Naive thymus-derived CD4-positive, alpha-beta T cell (primary cell): Measurements from ENCODE around the gene PEX7. TPM values are rescaled to one million over a fixed set of nuclear protein-coding genes. Genes with fewer than 3 reads are reported as not detected.
"Not testable (repeated sequence)": the region's sequence is repeated elsewhere in the genome, so short reads cannot be mapped to it uniquely, and the experiment has no call there.

Experiments used
- ATAC-seq: fragments of 150-1000 bp; cut with Tn5 transposase; 2 replicates; pipeline ENCODE4 v1.10.0; 2021; ENCODE audit warnings: mild to moderate bottlenecking, moderate library complexity
- CTCF ChIA-PET: fragments of 350-600 bp; sonication (Branson Sonifier 250); formaldehyde crosslinking; loops from one replicate; lab custom pipeline; 2021; ENCODE audit warnings: antibody characterized with exemption; lab: Charles Lee
- POLR2A ChIA-PET: fragments of 350-600 bp; sonication (Branson Sonifier 250); formaldehyde crosslinking; loops from one replicate; lab custom pipeline; 2021; ENCODE audit warnings: antibody characterized with exemption, inconsistent platforms; lab: Charles Lee
- DNase-seq, 9 donors: peaks; one replicate each; pipeline versions ENCODE4 v3.0.0 to v3.0.0-alpha.2; 2020 to 2022; ENCODE audit warnings: mixed read lengths in 1 of 9
- H3K27ac ChIP-seq: one replicate; pipeline ENCODE4 v1.7.0; 2013; ENCODE audit warnings: mild to moderate bottlenecking, low read depth, low read length, moderate library complexity
- H3K27me3 ChIP-seq, 2 donors: one replicate each; pipeline ENCODE4 v1.7.0; 2013; ENCODE audit warnings: low read length in 2 of 2, mild to moderate bottlenecking in 2 of 2, moderate library complexity in 2 of 2; ENCODE audit not compliant: control insufficient read depth in 2 of 2, insufficient read depth in 2 of 2
- H3K36me3 ChIP-seq, 3 experiments: 1 replicate in 2 of 3; 2 replicates in 1 of 3; pipeline ENCODE4 v1.7.0; 2013; ENCODE audit warnings: low read length in 3 of 3, mild to moderate bottlenecking in 3 of 3, moderate library complexity in 1 of 3; ENCODE audit not compliant: insufficient read depth in 3 of 3, control insufficient read depth in 2 of 3
- H3K4me1 ChIP-seq, 2 donors: one replicate each; pipeline ENCODE4 v1.7.0; 2013; ENCODE audit warnings: low read length in 2 of 2, mild to moderate bottlenecking in 2 of 2, moderate library complexity in 1 of 2; ENCODE audit not compliant: control insufficient read depth in 2 of 2, insufficient read depth in 2 of 2
- H3K4me3 ChIP-seq: 2 replicates; pipeline ENCODE4 v1.7.0; 2013; ENCODE audit warnings: mild to moderate bottlenecking, low read length
- H3K9me3 ChIP-seq, 3 experiments: 1 replicate in 2 of 3; 2 replicates in 1 of 3; pipeline ENCODE4 v1.7.0; 2013; ENCODE audit warnings: low read length in 3 of 3; ENCODE audit not compliant: control insufficient read depth in 2 of 3
- H3K27ac Mint-ChIP-seq, 9 donors: one replicate each; pipeline ENCODE4 v1.8.0; 2020 to 2022; ENCODE audit warnings: mixed read lengths in 9 of 9, mild to moderate bottlenecking in 8 of 9, moderate library complexity in 5 of 9, inconsistent platforms in 2 of 9
- H3K27me3 Mint-ChIP-seq, 5 donors: one replicate each; pipeline ENCODE4 v1.8.0; 2021 to 2022; ENCODE audit warnings: mixed read lengths in 5 of 5, mild to moderate bottlenecking in 1 of 5
- H3K36me3 Mint-ChIP-seq, 5 donors: one replicate each; pipeline ENCODE4 v1.8.0; 2020 to 2022; ENCODE audit warnings: mixed read lengths in 5 of 5, mild to moderate bottlenecking in 3 of 5, inconsistent platforms in 1 of 5
- H3K4me1 Mint-ChIP-seq, 7 donors: one replicate each; pipeline ENCODE4 v1.8.0; 2020 to 2022; ENCODE audit warnings: mixed read lengths in 7 of 7, mild to moderate bottlenecking in 3 of 7, inconsistent platforms in 1 of 7
- H3K4me3 Mint-ChIP-seq, 10 donors: one replicate each; pipeline ENCODE4 v1.8.0; 2020 to 2022; ENCODE audit warnings: mild to moderate bottlenecking in 10 of 10, mixed read lengths in 10 of 10, moderate library complexity in 6 of 10, inconsistent platforms in 2 of 10
- H3K9me3 Mint-ChIP-seq, 11 donors: one replicate each; pipeline ENCODE4 v1.8.0; 2020 to 2022; ENCODE audit warnings: mixed read lengths in 11 of 11, mild to moderate bottlenecking in 4 of 11, inconsistent platforms in 1 of 11, moderate library complexity in 1 of 11
- intact Hi-C, 2 donors: fragments of 100-400 bp; cut with micrococcal nuclease; formaldehyde crosslinking; loops; one replicate each; pipeline ENCODE4 v1.15.1; 2023
- polyA plus RNA-seq, 2 donors: library from polyadenylated mRNA; unstranded; fragments of 300-500 nt; fragmentation: Illumina TruSeq; gene quantifications; one replicate each; pipeline ENCODE4 v1.2.3, GENCODE V29; 2021
- total RNA-seq, 6 experiments: library from RNA in 5 of 6; stranded (reverse) in 5 of 6; gene quantifications; 1 replicate in 5 of 6; 2 replicates in 1 of 6; pipeline ENCODE4 v1.2.3 and lab custom pipeline; 2021 to 2026

The PEX7 gene
- total and polyA plus RNA-seq, 7 experiments from 2014 or later, result 4.0 to 6.6 (median 5.6) TPM

GRCh38 chr6:136932599-136932998 is 110.2 kb downstream of the PEX7 start:
- POLR2A ChIA-PET, result no interaction called here
- H3K27me3 Mint-ChIP-seq, result peaks cover 44 to 56% (median 52%) of the 10 kb centered on the region in 5 donors

DNA sequence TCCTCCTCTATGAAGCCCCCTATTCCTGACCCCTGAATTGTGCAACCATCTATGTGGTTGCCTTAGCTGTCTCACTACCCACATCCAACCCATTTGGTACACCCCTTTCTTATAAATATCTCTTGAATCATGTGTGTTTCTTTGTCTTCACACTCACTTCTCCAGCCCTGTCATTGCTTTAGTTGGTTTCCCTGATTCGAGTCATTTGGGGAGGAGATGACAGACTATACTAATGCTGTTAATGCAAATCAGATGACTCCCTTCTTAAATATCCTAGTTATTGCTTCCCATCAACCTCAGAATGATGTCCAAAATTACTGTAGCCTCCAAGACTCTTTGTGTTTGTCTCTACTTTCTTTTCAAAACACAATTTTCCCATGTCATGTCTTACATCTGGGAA is 122.7 kb downstream of the PEX7 start:
- no peaks in the 10 kb centered on the region for H3K9me3 ChIP-seq
- DNase-seq, result no peak
- Mint-ChIP-seq H3K36me3 (peaks cover 0 to 8% (median 0%) of the 10 kb centered on the region in 5 donors), H3K4me3 (no peak overlapping the region), H3K27ac (no peak overlapping the region), H3K4me1 (no peaks in the 10 kb centered on the region), H3K9me3 (peaks cover 2 to 24% (median 9%) of the 10 kb centered on the region in 11 donors), H3K27me3 (peaks cover 0 to 11% (median 8%) of the 10 kb centered on the region in 5 donors)
- no peaks in the 10 kb centered on the region for H3K36me3 ChIP-seq
- H3K4me3 ChIP-seq, result no peak overlapping the region
- ChIA-PET POLR2A (no interaction called here), CTCF (no interaction called here)
- H3K4me1 ChIP-seq, result no peaks in the 10 kb centered on the region
- H3K27me3 ChIP-seq, result no peaks in the 10 kb centered on the region
- ATAC-seq, result no peak
- no peak overlapping the region for H3K27ac ChIP-seq
- intact Hi-C loops, result no loop called here

More at GRCh38 chr6:136932599-136932998, 110.2 kb downstream of the PEX7 start:
- Histone ChIP-seq H3K9me3 (no peaks in the 10 kb centered on the region), H3K4me1 (no peaks in the 10 kb centered on the region), H3K27ac (no peak overlapping the region), H3K4me3 (no peak overlapping the region), H3K27me3 (no peaks in the 10 kb centered on the region), H3K36me3 (no peaks in the 10 kb centered on the region)
- H3K4me1 Mint-ChIP-seq, result no peaks in the 10 kb centered on the region
- H3K36me3 Mint-ChIP-seq, result no peaks in the 10 kb centered on the region
- peaks cover 0 to 3% (median 0%) of the 10 kb centered on the region in 11 donors for H3K9me3 Mint-ChIP-seq
- no peak overlapping the region for H3K4me3 Mint-ChIP-seq
- ATAC-seq (no peak), DNase-seq (no peak)
- no peak overlapping the region for H3K27ac Mint-ChIP-seq
- intact Hi-C loops, result no loop called here
- CTCF ChIA-PET, result no interaction called here

DNA sequence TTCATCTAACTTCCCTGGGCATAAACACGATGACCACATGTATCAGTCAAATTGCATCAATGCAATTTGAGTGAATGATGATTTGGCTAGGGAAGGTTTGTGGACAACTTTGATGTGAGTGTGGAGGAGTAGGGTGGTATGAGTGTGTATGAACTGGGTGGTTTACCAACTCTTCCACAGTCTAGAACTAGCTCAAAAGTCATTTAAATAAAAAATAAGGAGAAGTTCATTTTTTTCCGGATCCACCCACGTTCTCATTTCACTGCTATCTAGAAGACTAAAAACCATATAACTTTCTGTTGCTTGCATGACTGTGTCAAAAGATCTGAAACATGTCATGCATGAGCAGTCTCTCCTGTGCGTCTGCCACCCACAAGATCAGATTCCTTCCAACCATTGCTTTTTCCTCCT is 123.3 kb downstream of the PEX7 start:
- no peak for ATAC-seq
- intact Hi-C loops, result no loop called here
- no peaks in the 10 kb centered on the region for H3K36me3 ChIP-seq

GRCh38 chr6:136947037-136947436 is 124.6 kb downstream of the PEX7 start:
- H3K27ac ChIP-seq, result no peak overlapping the region
- ATAC-seq (no peak), DNase-seq (no peak)
- Mint-ChIP-seq H3K4me3 (no peak overlapping the region), H3K36me3 (peaks cover 0 to 4% (median 0%) of the 10 kb centered on the region in 5 donors), H3K27me3 (peaks cover 0 to 11% (median 8%) of the 10 kb centered on the region in 5 donors), H3K4me1 (no peaks in the 10 kb centered on the region), H3K27ac (no peak overlapping the region), H3K9me3 (peaks cover 0 to 12% (median 4%) of the 10 kb centered on the region in 11 donors)
- H3K36me3 ChIP-seq, result no peaks in the 10 kb centered on the region
- ChIA-PET CTCF (no interaction called here), POLR2A (no interaction called here)
- intact Hi-C loops, result no loop called here
- no peaks in the 10 kb centered on the region for H3K27me3 ChIP-seq
- no peaks in the 10 kb centered on the region for H3K9me3 ChIP-seq
- H3K4me3 ChIP-seq, result no peak overlapping the region
- no peaks in the 10 kb centered on the region for H3K4me1 ChIP-seq

More for the DNA sequence above, 123.3 kb downstream of the PEX7 start:
- H3K9me3 Mint-ChIP-seq, result peaks cover 2 to 17% (median 9%) of the 10 kb centered on the region in 11 donors
- ChIA-PET CTCF (no interaction called here), POLR2A (no interaction called here)
- no peaks in the 10 kb centered on the region for H3K4me1 Mint-ChIP-seq
- no peak overlapping the region for H3K27ac ChIP-seq
- H3K27me3 ChIP-seq, result no peaks in the 10 kb centered on the region
- peaks cover 0 to 11% (median 8%) of the 10 kb centered on the region in 5 donors for H3K27me3 Mint-ChIP-seq
- no peak overlapping the region for H3K27ac Mint-ChIP-seq
- H3K4me1 ChIP-seq, result no peaks in the 10 kb centered on the region
- no peak overlapping the region for H3K4me3 ChIP-seq
- H3K9me3 ChIP-seq, result no peaks in the 10 kb centered on the region
- no peak for DNase-seq
- H3K36me3 Mint-ChIP-seq, result peaks cover 0 to 8% (median 0%) of the 10 kb centered on the region in 5 donors
- H3K4me3 Mint-ChIP-seq, result no peak overlapping the region

- H3K27ac ChIP-seq, H3K4me3 ChIP-seq, H3K36me3 ChIP-seq, H3K27me3 ChIP-seq, H3K4me3 Mint-ChIP-seq, DNase-seq, ATAC-seq, H3K4me1 Mint-ChIP-seq, intact Hi-C loops, CTCF ChIA-PET, H3K4me1 ChIP-seq, H3K36me3 Mint-ChIP-seq, H3K27ac Mint-ChIP-seq, H3K9me3 Mint-ChIP-seq, POLR2A ChIA-PET, H3K9me3 ChIP-seq: not testable (repeated sequence)
- peaks cover 0 to 18% (median 8%) of the 10 kb centered on the region in 5 donors for H3K27me3 Mint-ChIP-seq
Measured at GRCh38 chr6:136949957-136950356, 127.6 kb downstream of the PEX7 start.

GRCh38 chr6:136950436-136951126 is 128.2 kb downstream of the PEX7 start:
- CTCF ChIA-PET, result no interaction called here
- H3K27me3 ChIP-seq, result no peaks in the 10 kb centered on the region
- no peaks in the 10 kb centered on the region for H3K4me1 ChIP-seq
- H3K4me1 Mint-ChIP-seq, result no peaks in the 10 kb centered on the region
- H3K36me3 Mint-ChIP-seq, result peaks cover 0 to 4% (median 0%) of the 10 kb centered on the region in 5 donors
- peaks cover 0 to 9% (median 3%) of the 10 kb centered on the region in 11 donors for H3K9me3 Mint-ChIP-seq
- ATAC-seq, result no peak
- H3K36me3 ChIP-seq, result no peaks in the 10 kb centered on the region
- peaks cover 0 to 23% (median 13%) of the 10 kb centered on the region in 5 donors for H3K27me3 Mint-ChIP-seq
- no peak overlapping the region for H3K4me3 Mint-ChIP-seq
- no peaks in the 10 kb centered on the region for H3K9me3 ChIP-seq
- no peak overlapping the region for H3K4me3 ChIP-seq
- H3K27ac ChIP-seq, result no peak overlapping the region
- H3K27ac Mint-ChIP-seq, result no peak overlapping the region
- intact Hi-C loops, result no loop called here
- DNase-seq, result no peak
- POLR2A ChIA-PET, result no interaction called here
